DOHH2 (cell line): ENCODE data around the gene MYO18A.

Experiments
- H3F3A ChIP-seq: fragments of 200-600 bp; sonication (generic), shearing (Covaris generic); 2 replicates; pipeline ENCODE4 v1.6.0; 2016; ENCODE audit warnings: antibody characterized with exemption, mild to moderate bottlenecking; ENCODE audit not compliant: control insufficient read depth, insufficient read depth
- H3K27ac ChIP-seq: fragments of 200-600 bp; sonication (generic); 2 replicates; pipeline ENCODE4 v1.5.1; 2014; ENCODE audit warnings: low read depth, mild to moderate bottlenecking, low read length, moderate library complexity
- H3K27me3 ChIP-seq: fragments of 200-600 bp; sonication (generic); 2 replicates; pipeline ENCODE4 v1.6.1; 2014; ENCODE audit warnings: mild to moderate bottlenecking, low read length, mixed read lengths; ENCODE audit not compliant: control insufficient read depth
- H3K36me3 ChIP-seq: fragments of 200-600 bp; sonication (generic); 2 replicates; pipeline ENCODE4 v1.6.1; 2014; ENCODE audit warnings: mild to moderate bottlenecking, low read length, moderate library complexity, mixed read lengths; ENCODE audit not compliant: control insufficient read depth
- H3K4me1 ChIP-seq: fragments of 200-600 bp; sonication (generic); 2 replicates; pipeline ENCODE4 v1.6.1; 2014; ENCODE audit warnings: mild to moderate bottlenecking, low read length, mixed read lengths; ENCODE audit not compliant: control insufficient read depth
- H3K4me2 ChIP-seq: fragments of 200-600 bp; sonication (generic); 2 replicates; pipeline ENCODE4 v1.6.0; 2014; ENCODE audit warnings: mild to moderate bottlenecking, low read length, moderate library complexity
- H3K4me3 ChIP-seq: fragments of 200-600 bp; sonication (generic); 2 replicates; pipeline ENCODE4 v1.5.1; 2014; ENCODE audit warnings: mild to moderate bottlenecking, low read length, mixed read lengths
- H3K79me2 ChIP-seq: fragments of 200-600 bp; sonication (generic); 2 replicates; pipeline ENCODE4 v1.6.1; 2014; ENCODE audit warnings: mild to moderate bottlenecking, low read length, mixed read lengths; ENCODE audit not compliant: control insufficient read depth
- H3K9me2 ChIP-seq: fragments of 200-600 bp; sonication (generic); replicated peaks from 2 replicates; pipeline ENCODE4 v1.6.1; 2014; ENCODE audit warnings: mild to moderate bottlenecking, low read length, mixed read lengths; ENCODE audit not compliant: control insufficient read depth
- H3K9me3 ChIP-seq: fragments of 200-600 bp; sonication (generic); 2 replicates; pipeline ENCODE4 v1.6.1; 2014; ENCODE audit warnings: antibody characterized with exemption, low read length, mixed read lengths; ENCODE audit not compliant: control insufficient read depth, insufficient read depth
- H4K20me1 ChIP-seq: fragments of 200-600 bp; sonication (generic); 2 replicates; pipeline ENCODE4 v1.6.0; 2014; ENCODE audit warnings: low read depth, mild to moderate bottlenecking, antibody characterized with exemption, low read length, moderate library complexity; ENCODE audit not compliant: control insufficient read depth, insufficient read depth
- EZH2phosphoT487 ChIP-seq: fragments of 200-600 bp; sonication (generic); IDR thresholded peaks from 2 replicates; pipeline ENCODE4 v1.6.1; 2017; ENCODE audit warnings: borderline replicate concordance, mild to moderate bottlenecking, antibody characterized with exemption, low read length, moderate library complexity, mixed read lengths
- TF ChIP-seq, protein P1 (sequence below): fragments of 200-600 bp; sonication (generic); IDR thresholded peaks from one replicate; pipeline ENCODE4 v1.5.1; 2014; ENCODE audit warnings: antibody characterized with exemption, mild to moderate bottlenecking, low read depth, low read length; ENCODE audit not compliant: poor library complexity, severe bottlenecking

The MYO18A gene

DNA sequence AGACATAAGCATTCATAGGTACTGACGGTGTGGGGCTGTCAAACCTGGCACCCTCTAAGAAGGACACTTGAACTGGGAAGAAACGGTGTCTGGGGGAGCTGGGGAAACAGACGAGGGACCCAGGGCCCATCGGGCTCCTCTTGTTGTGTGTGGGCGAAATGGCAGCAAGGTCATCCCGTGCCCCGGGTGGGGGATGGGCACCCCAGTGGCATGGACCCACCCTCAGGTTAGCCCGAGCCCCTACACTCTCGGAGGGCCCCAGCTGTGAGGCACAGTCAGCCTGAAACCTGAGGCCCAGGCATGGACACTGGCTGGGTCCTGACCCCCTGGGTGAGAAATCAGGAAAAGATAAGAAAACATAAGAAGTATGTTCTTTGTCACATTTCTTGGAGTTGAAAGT is 57.1 kb downstream of the MYO18A start:
- peaks cover 15% of the 10 kb centered on the region for H3K36me3 ChIP-seq
- H4K20me1 ChIP-seq, result no peaks in the 10 kb centered on the region; the same call in 1 of the 2 replicates
- H3K27me3 ChIP-seq, result no peaks in the 10 kb centered on the region
- H3K4me2 ChIP-seq, result no peak overlapping the region
- H3K27ac ChIP-seq, result no peak overlapping the region
- TF ChIP-seq, protein P1, sequence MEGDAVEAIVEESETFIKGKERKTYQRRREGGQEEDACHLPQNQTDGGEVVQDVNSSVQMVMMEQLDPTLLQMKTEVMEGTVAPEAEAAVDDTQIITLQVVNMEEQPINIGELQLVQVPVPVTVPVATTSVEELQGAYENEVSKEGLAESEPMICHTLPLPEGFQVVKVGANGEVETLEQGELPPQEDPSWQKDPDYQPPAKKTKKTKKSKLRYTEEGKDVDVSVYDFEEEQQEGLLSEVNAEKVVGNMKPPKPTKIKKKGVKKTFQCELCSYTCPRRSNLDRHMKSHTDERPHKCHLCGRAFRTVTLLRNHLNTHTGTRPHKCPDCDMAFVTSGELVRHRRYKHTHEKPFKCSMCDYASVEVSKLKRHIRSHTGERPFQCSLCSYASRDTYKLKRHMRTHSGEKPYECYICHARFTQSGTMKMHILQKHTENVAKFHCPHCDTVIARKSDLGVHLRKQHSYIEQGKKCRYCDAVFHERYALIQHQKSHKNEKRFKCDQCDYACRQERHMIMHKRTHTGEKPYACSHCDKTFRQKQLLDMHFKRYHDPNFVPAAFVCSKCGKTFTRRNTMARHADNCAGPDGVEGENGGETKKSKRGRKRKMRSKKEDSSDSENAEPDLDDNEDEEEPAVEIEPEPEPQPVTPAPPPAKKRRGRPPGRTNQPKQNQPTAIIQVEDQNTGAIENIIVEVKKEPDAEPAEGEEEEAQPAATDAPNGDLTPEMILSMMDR, result no peak
- TF ChIP-seq EZH2phosphoT487, result no peak
- H3K79me2 ChIP-seq, result no peaks in the 10 kb centered on the region; the same call in 1 of the 2 replicates
- no peaks in the 10 kb centered on the region for H3K9me2 ChIP-seq
- no peaks in the 10 kb centered on the region; the same call in 1 of the 2 replicates for H3K4me1 ChIP-seq
- H3F3A ChIP-seq, result no peaks in the 10 kb centered on the region
- no peaks in the 10 kb centered on the region for H3K9me3 ChIP-seq
- H3K4me3 ChIP-seq, result no peak overlapping the region

DNA sequence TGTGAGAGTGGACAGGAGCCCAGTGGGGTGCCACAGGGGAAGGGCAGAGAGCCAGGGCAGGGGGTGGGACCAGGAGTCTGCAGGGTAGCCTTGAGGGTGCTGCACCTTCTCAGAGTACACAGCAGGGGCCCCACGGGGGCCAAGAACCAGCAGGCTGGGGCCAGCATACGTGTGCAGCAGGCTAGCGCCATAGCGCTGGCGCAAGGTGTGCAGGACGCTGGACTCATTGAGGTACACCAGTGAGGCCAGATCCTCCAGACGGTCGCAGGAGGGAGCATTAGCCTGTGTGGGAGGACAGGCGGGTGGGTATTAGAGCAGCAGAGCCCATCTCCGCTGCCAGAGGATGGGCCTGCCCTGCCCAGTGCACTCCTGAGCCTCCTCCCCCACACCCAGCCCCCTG is 58.8 kb downstream of the MYO18A start:
- no peak overlapping the region for H3K4me3 ChIP-seq
- no peaks in the 10 kb centered on the region for H4K20me1 ChIP-seq
- no peak overlapping the region for H3K27ac ChIP-seq
- no peaks in the 10 kb centered on the region for H3K27me3 ChIP-seq
- TF ChIP-seq, protein P1, result no peak
- H3K79me2 ChIP-seq, result no peaks in the 10 kb centered on the region; the same call in 1 of the 2 replicates
- peaks cover 15% of the 10 kb centered on the region for H3K36me3 ChIP-seq
- H3F3A ChIP-seq, result no peaks in the 10 kb centered on the region
- no peaks in the 10 kb centered on the region for H3K9me2 ChIP-seq
- H3K9me3 ChIP-seq, result no peaks in the 10 kb centered on the region
- H3K4me2 ChIP-seq, result no peak overlapping the region
- no peaks in the 10 kb centered on the region; the same call in 1 of the 2 replicates for H3K4me1 ChIP-seq

DNA sequence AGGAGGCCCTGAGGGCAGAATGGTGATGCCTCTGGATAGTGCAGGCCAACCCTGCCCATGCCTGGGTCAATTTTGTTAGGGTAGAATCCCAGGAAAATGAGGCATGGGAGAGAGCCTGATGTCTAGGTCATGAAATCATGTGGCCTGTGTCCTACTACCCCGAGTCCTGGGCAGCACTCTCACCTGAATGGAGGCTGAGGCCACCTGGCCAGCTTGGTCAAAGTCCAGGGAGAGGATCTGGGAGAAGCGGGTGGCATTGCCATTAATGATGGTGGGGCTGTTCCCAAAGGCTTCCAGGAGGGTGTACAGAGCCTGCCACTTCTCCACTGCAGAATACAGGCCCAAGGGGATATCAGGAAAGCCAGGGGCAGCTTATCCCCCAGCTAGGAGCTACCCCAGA is 59.8 kb downstream of the MYO18A start:
- H3F3A ChIP-seq, result no peaks in the 10 kb centered on the region
- TF ChIP-seq, protein P1, result no peak
- no peak overlapping the region for H3K4me2 ChIP-seq
- no peaks in the 10 kb centered on the region; the same call in 1 of the 2 replicates for H3K4me1 ChIP-seq
- H3K79me2 ChIP-seq, result no peaks in the 10 kb centered on the region; the same call in 1 of the 2 replicates
- H3K4me3 ChIP-seq, result no peak overlapping the region
- no peaks in the 10 kb centered on the region for H3K9me3 ChIP-seq
- H3K9me2 ChIP-seq, result no peaks in the 10 kb centered on the region
- peaks cover 23% of the 10 kb centered on the region for H3K36me3 ChIP-seq
- H3K27ac ChIP-seq, result no peak overlapping the region
- no peaks in the 10 kb centered on the region for H4K20me1 ChIP-seq
- no peaks in the 10 kb centered on the region for H3K27me3 ChIP-seq

DNA sequence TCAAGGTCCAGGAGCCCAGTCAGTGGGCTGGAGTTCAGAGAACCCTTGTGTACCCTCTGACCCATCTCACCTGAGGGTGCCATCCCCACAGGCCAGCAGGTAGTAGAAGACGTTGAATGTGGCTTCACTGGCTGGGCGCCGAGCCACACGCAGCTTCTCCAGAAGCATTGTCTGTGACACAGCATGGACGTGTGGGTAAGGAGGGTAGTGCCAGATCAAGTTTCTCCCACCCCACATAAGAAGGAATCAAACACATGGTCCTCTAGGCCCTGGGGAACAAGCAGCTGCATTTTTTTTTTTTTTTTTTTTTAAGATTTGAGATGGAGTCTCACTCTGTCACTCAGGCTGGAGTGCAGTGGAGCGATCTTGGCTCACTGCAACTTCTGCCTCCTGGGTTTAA is 60.9 kb downstream of the MYO18A start:
- H3K36me3 ChIP-seq, result peaks cover 28% of the 10 kb centered on the region
- H3K4me1 ChIP-seq, result no peaks in the 10 kb centered on the region; the same call in 1 of the 2 replicates
- TF ChIP-seq EZH2phosphoT487, result no peak
- TF ChIP-seq, protein P1, result no peak
- no peaks in the 10 kb centered on the region for H3K27me3 ChIP-seq
- H3K79me2 ChIP-seq, result no peaks in the 10 kb centered on the region; the same call in 1 of the 2 replicates
- H4K20me1 ChIP-seq, result no peaks in the 10 kb centered on the region
- H3K9me2 ChIP-seq, result no peaks in the 10 kb centered on the region
- H3K9me3 ChIP-seq, result no peaks in the 10 kb centered on the region
- no peak overlapping the region for H3K4me3 ChIP-seq
- H3K4me2 ChIP-seq, result no peak overlapping the region
- no peaks in the 10 kb centered on the region for H3F3A ChIP-seq
- H3K27ac ChIP-seq, result no peak overlapping the region
